ENCODE results near the gene FDXACB1.
A peak's percentile ranks its signal among the peaks of the same experiment; 100 is the strongest.

FDXACB1 gene

GRCh38 chr11:111878849-111879636 is at the start of gene FDXACB1, which contains the start of gene CFAP68:
Gene FDXACB1, minus strand, starts transcription at chr11:111879165. Its CDS starts 33 bp downstream, at chr11:111879132.
Gene CFAP68, plus strand, starts transcription at chr11:111879541. Its CDS starts 20 bp downstream, at chr11:111879561.
- peak; percentile 93 for DNase-seq

- peak; percentile 96 for DNase-seq
These were observed 47.8 kb upstream of the FDXACB1 start for GRCh38 chr11:111926505-111927391.

GRCh38 chr11:111925953-111926352 is 47.0 kb upstream of the FDXACB1 start:
- DNase-seq, result no peak

- no peak for DNase-seq
These were observed 45.0 kb upstream of the FDXACB1 start for GRCh38 chr11:111923951-111924350.

- no peak for DNase-seq
These were observed 44.4 kb upstream of the FDXACB1 start for GRCh38 chr11:111923351-111923788.

GRCh38 chr11:111922803-111923202 is 43.8 kb upstream of the FDXACB1 start:
- DNase-seq, result no peak

GRCh38 chr11:111921541-111922230 is 42.7 kb upstream of the FDXACB1 start:
- DNase-seq, result no peak

- DNase-seq, result no peak
These were observed 41.9 kb upstream of the FDXACB1 start for GRCh38 chr11:111920908-111921307.

GRCh38 chr11:111918390-111919256 is 39.7 kb upstream of the FDXACB1 start, which contains the start of gene C11orf52:
Gene C11orf52, plus strand, starts transcription at chr11:111918913. Its CDS starts 60 bp downstream, at chr11:111918973.
- no peak for DNase-seq

- no peak for DNase-seq
These were observed 38.8 kb upstream of the FDXACB1 start for GRCh38 chr11:111917788-111918187.

GRCh38 chr11:111917312-111917711 is 38.3 kb upstream of the FDXACB1 start:
- no peak for DNase-seq

GRCh38 chr11:111916768-111917167 is 37.8 kb upstream of the FDXACB1 start:
- DNase-seq, result no peak

GRCh38 chr11:111913997-111914396 is 35.0 kb upstream of the FDXACB1 start:
- DNase-seq, result no peak

- DNase-seq, result no peak
These were observed 34.3 kb upstream of the FDXACB1 start for GRCh38 chr11:111913031-111913861.

- no peak for DNase-seq
These were observed 33.6 kb upstream of the FDXACB1 start, which contains the start of gene HSPB2 for GRCh38 chr11:111912535-111912934. Gene HSPB2, plus strand, starts transcription at chr11:111912734. Its CDS starts 96 bp downstream, at chr11:111912830.

- DNase-seq, result no peak
These were observed 32.8 kb upstream of the FDXACB1 start, which contains the start of gene CRYAB for GRCh38 chr11:111911563-111912401. Gene CRYAB, minus strand, starts transcription at chr11:111911770. Its CDS starts 46 bp downstream, at chr11:111911724.

- DNase-seq, result no peak
These were observed 32.0 kb upstream of the FDXACB1 start for GRCh38 chr11:111910676-111911562.

- no peak for DNase-seq
These were observed 30.4 kb upstream of the FDXACB1 start for GRCh38 chr11:111909378-111909777.

All from NK-92 treated with Interleukin-12 subunit alpha and Interleukin-12 subunit beta, amount 100 ng/mL, for 24 hours (cell line).